COLO668 (cell line): ENCODE data around the gene EPS8L2.
"Not testable (repeated sequence)": the region's sequence is repeated elsewhere in the genome, so short reads cannot be mapped to it uniquely, and the experiment has no call there.

Source experiments
- DNase-seq: peaks from one replicate; lab custom pipeline; 2025; ENCODE audit not compliant: unreplicated experiment; lab: John Stamatoyannopoulos, UW

Gene EPS8L2

GRCh38 chr11:724049-724777, 18.2 kb downstream of the EPS8L2 start:
- DNase-seq, result no peak

DNA sequence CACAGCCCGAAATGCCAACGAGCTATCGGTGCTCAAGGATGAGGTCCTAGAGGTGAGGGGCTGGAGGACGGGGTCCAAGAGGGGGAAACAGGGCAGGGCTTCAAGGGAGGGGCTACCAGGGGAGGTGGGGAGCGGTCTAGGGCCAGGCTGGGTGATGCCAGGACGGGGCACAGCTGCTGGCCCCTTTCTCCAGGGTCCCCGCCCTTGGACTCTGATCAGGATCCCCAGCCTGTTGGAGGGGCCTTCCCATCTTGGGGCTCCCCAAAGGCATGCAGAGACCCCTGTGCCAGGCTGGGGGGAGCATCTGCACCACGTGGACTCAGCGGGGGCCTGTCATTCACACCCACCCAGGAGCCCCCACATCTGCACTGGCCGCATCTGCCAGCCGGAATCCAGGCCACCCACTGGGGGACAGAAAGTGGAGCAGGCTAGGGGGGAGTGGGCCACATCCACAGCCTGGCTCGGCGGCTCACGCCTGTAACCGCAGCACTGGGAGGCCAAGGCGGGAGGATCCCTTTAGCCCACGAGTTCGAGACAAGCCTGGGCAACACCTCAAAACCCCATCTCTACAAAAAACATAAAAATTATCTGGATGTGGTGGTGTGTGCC, 18.9 kb downstream of the EPS8L2 start:
- DNase-seq, result no peak

- DNase-seq, result peak; percentile 49
These were observed 19.7 kb downstream of the EPS8L2 start for GRCh38 chr11:725624-726202.

DNA sequence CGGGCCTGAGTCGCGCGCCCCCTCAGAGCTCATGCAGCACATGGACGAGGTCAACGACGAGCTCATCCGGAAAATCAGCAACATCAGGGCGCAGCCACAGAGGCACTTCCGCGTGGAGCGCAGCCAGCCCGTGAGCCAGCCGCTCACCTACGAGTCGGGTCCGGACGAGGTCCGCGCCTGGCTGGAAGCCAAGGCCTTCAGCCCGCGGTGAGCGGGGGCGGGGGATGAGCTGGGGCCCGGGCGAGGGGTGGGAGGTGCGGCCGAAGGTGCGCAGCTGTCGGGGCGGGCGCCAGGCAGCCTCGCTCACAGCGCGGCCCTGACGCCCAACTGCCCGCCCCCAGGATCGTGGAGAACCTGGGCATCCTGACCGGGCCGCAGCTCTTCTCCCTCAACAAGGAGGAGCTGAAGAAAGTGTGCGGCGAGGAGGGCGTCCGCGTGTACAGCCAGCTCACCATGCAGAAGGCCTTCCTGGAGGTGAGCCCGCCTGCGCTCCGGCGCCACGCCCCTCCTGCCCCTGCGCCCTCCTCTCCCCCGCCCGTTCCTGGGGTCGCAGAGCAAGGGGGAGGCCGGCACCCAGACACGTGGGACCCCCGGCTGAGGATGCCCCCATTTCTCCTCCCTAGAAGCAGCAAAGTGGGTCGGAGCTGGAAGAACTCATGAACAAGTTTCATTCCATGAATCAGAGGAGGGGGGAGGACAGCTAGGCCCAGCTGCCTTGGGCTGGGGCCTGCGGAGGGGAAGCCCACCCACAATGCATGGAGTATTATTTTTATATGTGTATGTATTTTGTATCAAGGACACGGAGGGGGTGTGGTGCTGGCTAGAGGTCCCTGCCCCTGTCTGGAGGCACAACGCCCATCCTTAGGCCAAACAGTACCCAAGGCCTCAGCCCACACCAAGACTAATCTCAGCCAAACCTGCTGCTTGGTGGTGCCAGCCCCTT, 20.5 kb downstream of the EPS8L2 start:
- peak; percentile 89 for DNase-seq

GRCh38 chr11:727281-727701, 21.3 kb downstream of the EPS8L2 start:
- no peak for DNase-seq

GRCh38 chr11:727859-728748, 22.1 kb downstream of the EPS8L2 start:
- DNase-seq, result peak; percentile 67

- no peak for DNase-seq
These were observed 23.0 kb downstream of the EPS8L2 start for GRCh38 chr11:728901-729491.

- DNase-seq, result no peak
These were observed 23.6 kb downstream of the EPS8L2 start for GRCh38 chr11:729492-730074.

DNA sequence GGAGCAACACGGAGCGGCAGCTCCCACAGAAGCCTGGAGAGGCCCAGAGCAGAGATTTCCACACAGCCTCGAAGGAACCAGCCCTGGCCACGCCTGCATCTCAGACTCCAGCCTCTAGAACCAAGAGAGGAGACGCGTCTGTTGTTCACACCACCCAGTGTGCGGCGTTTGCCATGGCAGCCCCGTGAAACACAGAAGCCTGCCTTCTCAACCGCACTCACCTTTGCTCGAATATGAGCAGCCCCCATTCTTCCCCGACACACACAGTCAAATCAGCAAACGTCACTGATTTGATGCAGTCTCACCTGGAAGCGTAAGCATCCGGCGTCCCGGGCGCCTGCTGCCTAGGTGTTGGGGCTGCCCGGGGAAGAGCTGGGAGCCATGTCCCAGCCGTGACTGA, 27.0 kb downstream of the EPS8L2 start:
- no peak for DNase-seq

GRCh38 chr11:734541-734940, 28.5 kb downstream of the EPS8L2 start:
- not testable (repeated sequence) for DNase-seq

DNA sequence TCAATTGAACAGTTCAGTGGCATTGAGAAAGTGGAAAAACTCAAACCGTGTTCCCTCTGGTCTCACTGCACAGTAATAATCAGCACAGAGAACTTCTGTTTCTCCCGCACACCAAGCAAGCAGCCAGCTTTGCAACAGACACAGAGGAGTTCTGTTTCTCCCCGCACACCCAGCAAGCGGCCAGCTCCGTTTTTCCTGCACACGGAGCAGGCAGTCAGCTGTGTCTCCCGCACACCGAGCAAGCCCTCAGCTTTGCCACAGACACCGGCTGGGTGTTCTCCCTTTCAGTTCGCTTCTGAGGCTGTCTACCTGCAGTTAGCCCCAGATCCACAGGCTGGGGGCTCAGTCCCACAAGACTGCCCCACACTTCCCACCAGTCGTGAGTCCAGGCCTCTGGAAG, 31.3 kb downstream of the EPS8L2 start:
- no peak for DNase-seq

GRCh38 chr11:737899-738298, 31.9 kb downstream of the EPS8L2 start:
- DNase-seq, result not testable (repeated sequence)

- DNase-seq, result no peak
These were observed 36.1 kb downstream of the EPS8L2 start for GRCh38 chr11:742156-742546.

DNA sequence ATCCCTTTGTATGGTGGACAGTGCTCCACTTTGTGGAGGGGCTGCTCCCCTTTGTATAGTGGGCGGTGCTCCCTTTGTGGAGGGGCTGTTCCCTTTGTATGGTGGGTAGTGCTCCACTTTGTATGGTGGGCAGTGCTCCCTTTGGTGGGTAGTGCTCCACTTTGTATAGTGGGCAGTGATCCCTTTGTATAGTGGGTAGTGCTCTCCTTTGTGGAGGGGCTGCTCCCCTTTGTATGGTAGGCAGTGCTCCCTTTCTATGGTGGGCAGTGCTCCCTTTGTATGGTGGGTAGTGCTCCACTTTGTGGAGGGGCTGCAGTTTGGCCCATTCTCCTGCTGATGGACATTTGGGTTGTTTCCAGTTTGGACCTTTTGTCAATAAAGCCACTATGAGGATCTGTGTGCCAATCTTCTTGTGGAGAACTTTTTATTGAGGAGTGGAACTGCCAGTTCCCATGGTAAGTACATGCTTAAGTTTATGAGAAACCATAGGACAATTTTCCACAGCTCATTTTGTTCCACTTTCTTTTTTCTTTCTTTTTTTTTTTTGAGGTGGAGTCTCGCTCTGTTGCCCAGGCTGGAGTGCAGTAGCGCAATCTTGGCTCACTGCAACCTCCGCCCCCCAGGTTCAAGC, 36.7 kb downstream of the EPS8L2 start:
- DNase-seq, result no peak

DNA sequence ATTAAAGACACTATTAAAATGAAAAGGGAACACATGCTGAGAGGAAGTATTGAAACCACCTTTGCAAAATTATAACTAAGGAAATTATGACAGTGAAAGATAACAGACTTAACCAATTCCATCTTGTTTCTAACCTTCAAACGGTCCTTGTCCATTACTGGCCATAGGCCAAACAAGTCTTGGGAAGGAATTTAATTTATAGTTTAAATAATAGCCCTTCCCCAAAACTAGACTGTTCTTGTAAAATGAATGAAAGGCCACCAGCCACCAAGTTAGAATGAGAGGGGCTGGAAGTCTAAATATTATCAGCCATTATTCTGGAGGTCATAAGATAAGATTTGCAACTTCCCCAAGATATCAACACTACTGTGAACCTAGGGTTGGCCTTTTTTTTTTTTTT, 39.4 kb downstream of the EPS8L2 start:
- DNase-seq, result no peak

- DNase-seq, result peak; percentile 16
These were observed 40.5 kb downstream of the EPS8L2 start for GRCh38 chr11:746289-747157.

DNA sequence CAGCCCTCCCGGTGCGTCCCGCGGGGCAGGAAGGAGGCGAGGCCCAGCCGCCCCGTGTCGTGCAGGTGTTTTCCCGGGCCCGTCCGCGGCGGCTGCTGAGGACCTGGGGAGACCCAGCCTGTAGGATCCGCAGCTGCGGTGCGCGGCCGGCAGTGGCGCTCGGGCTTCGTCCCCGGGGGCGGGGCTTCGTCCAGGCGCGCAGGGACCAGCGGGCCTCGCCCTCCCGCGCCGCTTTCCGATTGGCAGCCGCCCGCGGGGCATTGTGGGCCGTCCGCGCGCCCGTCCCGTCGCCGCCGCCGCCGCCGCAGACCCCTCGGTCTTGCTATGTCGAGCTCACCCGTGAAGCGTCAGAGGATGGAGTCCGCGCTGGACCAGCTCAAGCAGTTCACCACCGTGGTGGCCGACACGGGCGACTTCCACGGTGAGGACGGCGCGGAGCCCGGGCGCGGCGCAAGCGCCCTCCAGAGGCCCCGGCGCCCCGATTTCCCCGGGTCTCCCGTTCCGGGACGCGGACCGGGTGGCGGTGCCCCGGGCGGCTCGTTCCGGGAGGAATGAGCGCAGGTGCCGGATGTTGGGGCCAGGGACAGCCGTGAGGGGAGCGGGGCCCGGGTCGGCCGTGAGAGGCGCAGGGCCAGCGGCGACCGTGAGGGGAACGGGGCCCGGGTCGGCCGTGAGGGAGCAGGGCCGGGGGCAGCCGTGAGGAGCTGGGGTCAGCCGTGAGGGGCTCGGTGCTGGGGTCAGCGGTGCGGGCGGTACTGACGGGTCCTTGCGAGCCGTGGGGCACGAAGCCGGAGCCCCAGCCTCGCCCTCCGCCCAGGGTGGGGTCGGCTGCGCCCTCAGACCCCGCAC, 41.4 kb downstream of the EPS8L2 start, which contains the start of gene TALDO1:
Gene TALDO1, plus strand, starts transcription at position 307 of the 849 bp plus-strand sequence. Its CDS starts 18 bp downstream, at position 325.
- peak; percentile 82 for DNase-seq
